GM19467 (cell line): ENCODE data around the gene IL1R2.

ENCODE experiments used
- ATAC-seq: cut with Tn5 transposase; IDR thresholded peaks from one replicate; pipeline ENCODE4 v1.9.1; 2021; ENCODE audit warnings: mild to moderate bottlenecking, moderate library complexity; ENCODE audit not compliant: unreplicated experiment

The IL1R2 gene

DNA sequence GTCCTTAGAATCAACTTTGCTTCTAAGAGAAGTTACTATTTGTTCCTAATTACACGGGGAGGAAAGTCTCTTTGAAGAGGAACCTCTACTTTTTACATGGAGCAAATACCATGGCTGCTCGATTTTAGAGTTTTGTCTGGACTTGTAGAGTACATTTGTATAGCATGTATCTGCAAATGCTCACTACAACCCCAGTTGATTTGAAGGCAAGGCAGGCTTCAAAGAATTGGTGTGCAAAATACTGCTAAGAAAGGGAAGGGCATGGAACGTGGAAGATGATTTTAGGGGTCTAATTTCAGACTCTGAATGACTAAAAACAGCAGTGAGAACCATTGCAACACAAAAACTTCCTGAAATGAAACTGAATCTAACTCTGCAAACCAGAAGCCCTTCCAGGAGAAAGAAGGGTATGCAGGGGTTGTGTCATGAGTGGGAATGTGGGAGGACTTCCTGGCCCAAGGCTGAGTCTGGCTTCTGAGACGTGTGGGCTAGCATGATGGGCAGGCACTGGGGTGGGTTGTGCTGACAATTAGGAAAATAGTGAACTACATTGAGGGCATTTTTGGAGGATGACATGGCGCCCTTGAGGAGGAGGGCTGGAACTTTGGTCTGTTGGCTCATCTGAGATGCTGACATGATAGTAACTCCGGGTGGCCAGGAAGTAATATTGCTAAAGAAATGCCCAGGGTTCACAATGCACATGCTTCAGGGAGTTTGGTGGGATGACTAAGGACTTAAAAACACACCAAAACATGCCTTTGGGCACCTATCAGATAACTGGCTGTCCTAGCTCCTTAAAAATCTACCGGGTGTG is 18.9 kb upstream of the IL1R2 start:
- ATAC-seq, result no peak

DNA sequence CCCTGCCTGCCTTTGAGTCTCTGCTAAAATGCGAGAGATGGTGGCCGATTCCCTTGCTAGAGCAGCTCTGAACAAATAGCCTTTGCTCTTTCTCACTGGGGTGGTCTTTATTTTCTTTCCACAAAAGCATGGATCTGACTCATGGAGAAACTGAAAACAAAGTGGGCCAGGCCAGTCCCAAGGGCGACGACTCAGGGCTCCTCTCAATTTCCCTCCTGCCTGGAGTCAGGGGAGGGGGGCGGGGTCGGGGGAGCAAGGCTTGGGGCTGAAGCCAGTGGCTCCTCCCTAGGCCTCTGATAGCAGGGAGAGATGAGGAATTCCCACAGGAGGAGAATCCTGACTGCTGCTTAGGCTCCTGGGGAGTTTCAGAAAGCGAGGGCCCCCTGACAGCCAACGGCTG is 17.1 kb upstream of the IL1R2 start:
- ATAC-seq, result no peak

DNA sequence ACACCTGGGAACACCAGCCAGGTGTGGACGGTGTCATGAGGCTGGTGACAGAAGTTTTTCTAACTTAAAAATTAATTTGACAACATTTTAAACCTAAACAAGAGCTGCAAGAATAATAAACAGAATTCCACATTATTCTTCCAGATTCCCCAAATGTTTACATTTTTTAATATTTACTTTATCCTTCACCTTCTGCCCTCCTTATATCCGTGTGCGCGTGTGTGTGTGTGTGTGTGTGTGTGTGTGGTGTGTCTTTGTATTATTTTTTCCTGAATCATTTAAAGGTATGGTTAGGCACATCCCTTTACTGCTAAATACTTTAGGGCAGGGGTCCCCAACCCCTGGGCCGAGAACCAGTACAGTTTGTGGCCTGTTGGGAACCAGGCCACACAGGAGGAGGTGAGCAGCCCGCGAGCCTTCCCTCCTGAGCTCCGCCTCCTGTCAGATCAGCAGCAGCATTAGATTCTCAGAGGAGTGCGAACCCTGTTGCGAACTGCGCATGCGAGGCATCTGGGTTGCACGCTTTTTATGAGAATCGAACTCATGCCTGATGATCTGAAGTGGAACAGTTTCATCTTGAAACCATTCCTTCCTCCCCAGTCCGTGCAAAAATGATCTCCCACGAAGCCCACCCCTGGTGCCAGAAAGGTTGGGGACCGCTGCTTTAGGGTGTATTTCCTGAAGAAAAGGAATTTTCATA is 16.4 kb upstream of the IL1R2 start:
- ATAC-seq, result no peak

GRCh38 chr2:101976891-101977290 is 14.9 kb upstream of the IL1R2 start:
- no peak for ATAC-seq

- ATAC-seq, result no peak
Measured at GRCh38 chr2:101980368-101980767, 11.4 kb upstream of the IL1R2 start.

- no peak for ATAC-seq
Measured at GRCh38 chr2:101981066-101981465, 10.7 kb upstream of the IL1R2 start.

DNA sequence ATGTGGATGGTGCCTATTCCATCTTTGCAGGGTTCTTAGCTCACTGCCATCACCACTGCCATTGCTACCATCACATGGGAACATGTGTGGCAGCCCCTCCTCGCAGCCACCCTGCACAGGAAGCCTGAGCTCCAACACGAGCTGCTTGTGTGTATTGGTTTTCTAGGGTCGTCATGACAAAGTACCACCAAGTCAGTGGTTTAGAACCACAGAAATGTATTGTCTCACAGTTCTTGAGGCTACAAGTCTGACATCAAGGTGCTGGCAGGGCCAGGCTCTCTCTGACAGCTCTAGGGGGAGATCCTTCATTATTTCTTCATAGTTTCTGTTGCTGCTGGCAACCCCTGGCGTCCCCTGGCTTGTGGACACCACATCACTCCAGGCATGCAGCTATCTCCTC is 10.3 kb upstream of the IL1R2 start:
- no peak for ATAC-seq

GRCh38 chr2:101982495-101983029 is 9.2 kb upstream of the IL1R2 start:
- no peak for ATAC-seq

GRCh38 chr2:101983486-101983885 is 8.3 kb upstream of the IL1R2 start:
- ATAC-seq, result no peak

- no peak for ATAC-seq
Measured at GRCh38 chr2:101983928-101984327, 7.8 kb upstream of the IL1R2 start.

DNA sequence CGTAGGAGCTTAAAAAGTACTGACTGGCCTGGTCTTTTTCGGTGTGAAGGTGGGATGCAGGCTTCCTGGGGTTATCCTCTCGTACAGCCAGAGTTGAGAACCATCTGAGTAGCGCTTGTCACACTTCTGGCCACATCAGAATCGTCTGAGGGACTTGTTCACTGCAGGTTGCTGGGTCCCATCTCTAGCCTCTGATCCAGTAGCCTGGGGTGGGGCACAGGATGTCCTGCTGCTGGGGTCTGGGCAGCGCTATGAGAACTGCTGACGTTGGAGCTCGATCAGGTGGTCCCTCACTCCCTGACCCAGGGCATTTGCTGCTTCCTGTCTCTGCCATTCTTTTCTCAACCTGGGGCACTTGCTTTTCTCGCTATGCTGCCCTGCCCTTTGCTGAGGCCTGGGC is 7.1 kb upstream of the IL1R2 start:
- no peak for ATAC-seq

DNA sequence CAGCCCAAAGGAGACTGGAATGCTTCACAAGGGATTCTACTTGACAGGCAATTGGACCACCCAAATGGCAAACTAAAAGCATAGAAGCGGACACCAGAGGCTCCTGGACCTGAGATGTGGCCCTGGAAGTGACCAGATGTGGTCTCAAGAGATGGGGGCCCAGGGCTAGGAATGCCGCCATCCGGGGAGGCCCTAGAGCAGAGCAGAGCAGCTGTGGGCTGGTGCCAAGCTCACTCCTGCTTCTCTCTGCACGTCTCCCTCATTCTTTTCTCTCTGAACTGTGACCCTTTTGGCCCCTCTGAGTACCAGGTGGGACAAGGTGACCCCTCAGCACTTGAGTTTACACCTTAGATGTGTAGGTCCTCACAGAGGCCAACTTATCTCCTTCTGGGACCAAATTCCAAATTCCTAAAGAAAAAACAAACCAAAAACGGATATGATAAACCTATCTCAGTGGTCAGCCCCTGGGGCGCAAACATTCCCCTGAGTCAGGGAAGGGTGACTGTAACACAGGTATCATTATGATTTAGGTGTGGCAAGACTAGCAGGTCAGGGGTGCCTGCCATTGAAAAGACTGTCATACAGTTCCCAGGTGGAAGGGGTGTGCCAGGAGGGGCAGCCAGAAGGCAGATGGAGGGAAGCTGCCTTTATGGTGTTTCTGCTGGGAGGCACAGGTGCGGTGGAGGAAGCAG is 6.5 kb upstream of the IL1R2 start:
- no peak for ATAC-seq

DNA sequence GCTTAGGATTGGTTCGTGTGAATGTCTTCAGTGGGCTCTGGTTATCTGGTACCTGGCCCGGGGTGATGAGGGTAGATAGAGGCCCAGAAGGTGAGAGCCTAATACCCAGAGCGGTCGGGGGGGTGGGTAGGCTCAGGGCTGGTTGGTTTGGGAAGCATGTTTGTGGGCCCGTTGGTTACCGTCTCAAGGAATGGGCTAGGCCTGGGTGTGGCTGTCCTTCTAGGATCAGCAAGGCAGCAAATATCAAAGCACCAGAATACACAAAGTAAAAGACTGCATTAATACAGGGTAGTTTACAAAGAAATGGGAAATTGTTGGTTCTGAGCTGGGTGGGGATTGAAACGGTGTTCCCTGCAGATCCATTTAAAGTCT is 6.0 kb upstream of the IL1R2 start:
- no peak for ATAC-seq

GRCh38 chr2:101986376-101986775 is 5.4 kb upstream of the IL1R2 start:
- ATAC-seq, result no peak

DNA sequence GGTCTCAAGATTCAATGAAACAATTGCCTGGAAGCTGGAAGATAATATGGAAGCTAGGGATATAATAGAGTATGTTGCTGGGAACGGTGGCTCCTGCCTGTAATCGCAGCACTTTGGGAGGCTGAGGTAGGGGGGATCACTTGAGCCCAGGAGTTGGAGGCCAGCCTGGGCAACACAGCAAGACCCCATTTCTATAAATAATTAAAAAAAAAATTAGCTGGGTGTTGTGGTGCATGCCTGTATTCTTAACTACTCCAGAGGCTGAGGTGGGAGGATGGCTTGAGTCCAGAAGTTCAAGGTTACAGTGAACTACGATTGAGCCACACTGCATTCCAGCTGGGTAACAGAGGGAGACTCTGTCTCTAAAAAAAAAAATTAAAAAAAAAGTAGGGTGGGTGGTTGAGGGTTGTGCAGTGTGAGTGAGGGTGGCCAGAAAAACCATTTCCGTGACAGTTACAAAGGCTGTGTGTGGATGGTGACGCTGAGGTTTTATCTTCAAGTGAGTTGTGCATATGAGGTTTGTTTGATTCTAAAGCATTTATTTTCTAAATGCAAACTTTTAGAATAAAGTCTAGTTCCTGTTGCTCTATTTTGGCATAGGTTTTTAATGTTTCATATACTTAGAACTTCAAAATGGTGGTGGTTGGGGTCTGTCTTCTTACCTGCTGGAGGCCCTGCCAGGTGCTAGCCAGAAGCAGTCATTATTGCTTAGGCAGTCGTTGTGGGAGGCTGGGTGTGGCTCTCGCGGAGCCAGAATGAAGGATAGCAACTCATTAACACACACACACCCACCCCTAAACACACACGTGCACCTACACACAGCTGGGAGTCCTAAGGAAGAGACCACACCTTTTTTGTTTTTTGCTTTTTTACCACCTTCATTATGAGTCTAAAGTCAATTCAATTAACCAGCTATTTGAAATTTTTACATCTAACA is 4.7 kb upstream of the IL1R2 start:
- no peak for ATAC-seq

DNA sequence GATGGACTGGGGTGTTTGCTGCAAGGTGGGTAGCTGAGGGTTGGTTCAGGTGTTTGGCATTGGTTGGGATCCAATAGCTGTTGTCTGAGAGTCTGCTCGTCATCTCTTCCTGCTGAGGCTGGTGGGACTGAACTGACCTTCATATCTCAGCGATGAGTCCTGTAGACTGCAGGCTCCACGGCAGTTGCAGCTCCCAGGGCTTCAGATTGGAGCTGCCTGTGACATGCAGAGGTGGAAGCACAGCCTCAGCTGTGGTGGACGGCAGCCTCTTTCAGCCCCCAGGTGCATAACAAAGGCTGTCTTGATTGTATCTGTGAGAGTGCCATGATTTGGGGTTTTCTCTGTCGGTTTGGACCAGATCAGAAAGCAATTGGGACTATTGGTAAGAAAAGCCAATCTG is 3.9 kb upstream of the IL1R2 start:
- no peak for ATAC-seq

DNA sequence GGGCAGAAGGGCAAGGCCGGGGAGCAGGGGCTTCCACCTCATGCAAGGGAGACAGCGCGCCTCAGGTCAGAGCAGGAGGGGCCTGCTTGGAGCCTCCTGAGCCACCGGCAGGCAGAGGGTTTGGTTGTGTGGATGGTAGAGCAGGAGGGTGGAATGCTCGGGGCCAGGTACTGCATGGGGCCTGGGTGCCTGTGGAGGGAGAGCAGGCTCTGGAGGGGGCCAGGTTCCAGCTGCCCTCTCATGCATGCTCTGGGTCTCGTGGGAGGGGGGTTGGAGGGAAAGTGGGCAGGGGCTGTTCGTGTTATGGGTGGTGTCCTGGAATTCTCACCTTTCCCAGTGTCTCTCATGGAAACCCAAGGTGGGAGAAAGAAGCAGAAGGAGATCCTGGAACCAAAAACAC is 3.2 kb upstream of the IL1R2 start:
- no peak for ATAC-seq

DNA sequence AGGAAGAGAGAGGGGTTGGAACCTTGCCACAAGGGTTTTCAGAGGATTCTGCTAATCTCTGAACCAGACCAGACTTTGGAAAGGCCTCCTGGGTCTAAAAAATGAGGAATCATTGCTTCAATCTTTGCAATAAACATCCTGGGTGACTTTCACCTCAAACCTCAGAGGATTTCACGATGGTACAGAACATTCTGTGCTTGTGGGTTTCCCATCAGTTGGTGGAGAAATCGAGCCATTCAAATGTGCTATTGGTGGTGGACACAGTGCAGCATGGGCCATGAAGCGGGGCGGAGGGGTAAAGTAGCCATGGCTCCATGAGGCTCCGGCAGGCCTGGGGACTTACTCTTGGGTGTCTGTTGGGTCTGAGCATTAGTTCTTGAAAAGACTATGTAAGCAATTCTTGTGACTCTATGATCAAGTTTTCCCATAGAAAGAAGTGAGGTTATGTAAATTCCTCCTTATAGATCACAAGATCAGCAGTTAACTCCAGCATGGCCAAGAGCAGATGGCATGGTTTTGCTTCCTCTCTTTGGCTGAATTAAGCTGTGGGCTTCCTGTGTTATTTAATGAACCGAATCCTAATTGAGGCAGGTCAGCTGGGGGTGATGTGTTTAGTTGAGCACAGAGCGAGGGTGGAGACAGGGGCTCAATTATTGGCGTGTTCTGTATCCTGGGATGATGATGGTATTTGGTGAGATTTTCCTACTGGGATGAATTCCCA is 1.9 kb upstream of the IL1R2 start:
- no peak for ATAC-seq

GRCh38 chr2:101993772-101994171 is 2.0 kb downstream of the IL1R2 start:
- no peak for ATAC-seq

DNA sequence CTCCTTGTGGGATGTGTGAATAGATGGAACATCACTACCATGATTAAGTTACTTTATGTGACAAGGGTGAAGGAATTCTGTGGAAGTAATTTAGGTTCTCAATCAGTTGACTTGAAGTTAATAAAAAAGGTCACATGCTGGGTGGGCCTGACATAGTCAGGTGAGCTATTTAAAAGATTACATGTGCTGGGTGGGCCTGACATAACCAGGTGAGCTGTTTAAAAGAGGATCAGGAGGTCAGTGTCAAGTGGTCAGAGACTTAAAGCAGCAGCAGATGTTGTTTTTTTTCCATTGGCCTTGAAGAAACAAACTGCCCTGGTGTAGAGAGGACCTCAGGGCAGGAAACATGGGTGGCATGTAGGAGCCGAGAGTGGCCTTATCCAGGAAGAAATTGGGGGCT is 3.3 kb downstream of the IL1R2 start:
- no peak for ATAC-seq
